ENCODE results near the gene C2CD4D. TPM values are rescaled to one million over a fixed set of nuclear protein-coding genes. Genes with fewer than 3 reads are reported as not detected.

C2CD4D gene
- total RNA-seq, 1 experiment from 2014 or later, result 0.79 TPM

DNA sequence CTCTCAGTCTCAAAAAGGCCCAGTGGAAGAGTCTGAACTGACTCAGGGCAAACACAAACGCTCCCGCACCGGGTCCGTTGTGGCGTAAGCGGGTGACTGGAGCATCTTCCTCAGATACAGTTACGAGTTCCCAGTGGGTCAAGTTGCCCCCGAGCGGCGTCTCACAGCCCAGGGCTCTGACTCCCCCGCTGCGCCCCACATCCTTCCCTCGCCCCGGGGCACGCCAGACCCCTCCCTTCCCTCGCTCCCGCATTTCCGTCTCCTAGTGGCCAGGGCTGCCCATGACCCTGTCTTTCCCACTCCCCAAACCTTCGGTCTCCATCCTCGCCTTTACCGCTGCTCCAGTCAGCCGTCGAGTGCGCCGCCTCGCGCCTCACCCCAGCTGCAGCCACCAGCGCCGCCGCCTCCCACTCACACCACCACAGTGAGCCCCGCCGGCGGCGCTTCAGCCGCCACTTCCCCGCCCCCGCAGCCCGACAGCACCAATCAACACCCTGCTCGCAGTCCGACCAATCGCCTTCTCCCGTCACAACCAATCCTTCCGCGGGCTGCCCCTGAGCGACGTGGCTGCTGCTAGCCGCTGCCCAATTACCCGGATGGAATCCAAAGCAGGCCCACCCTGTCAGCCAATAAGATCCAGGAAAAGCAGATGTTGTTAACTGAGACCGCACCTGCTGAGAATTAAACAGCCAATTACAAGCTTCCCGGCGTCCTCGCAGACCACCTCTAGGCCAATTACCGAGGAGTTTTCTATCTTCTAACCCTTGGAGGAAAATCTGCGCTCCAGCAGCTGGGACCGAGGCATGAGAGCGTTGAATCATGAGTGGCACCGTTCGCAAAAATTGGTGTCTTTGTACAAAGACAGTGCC is 49.3 kb downstream of the C2CD4D start, which contains the start of gene TDRKH:
TDRKH (minus strand) TSS at position 430 of the 869 bp plus-strand sequence. CDS start 7,478 bp downstream, outside the sequence.
- no CpG with 5 or more reads among the region's 58 CpGs for whole genome bisulfite sequencing (ENCODE audit: extremely low coverage, insufficient read length, low lambda C conversion rate)
- no peak within 1 kb of the TSS for H2BK15ac ChIP-seq (ENCODE audit: low read depth, low read length)
- H3K4ac ChIP-seq (ENCODE audit: low read depth, low read length), result no peak within 1 kb of the TSS
- 0 out of 2 replicates have a peak within 1 kb of the TSS, but pooled peaks have one; percentile 63 for H3K14ac ChIP-seq (ENCODE audit: insufficient read depth, low read length)
- H3K23me2 ChIP-seq (ENCODE audit: insufficient read length, low read depth, low read length, poor library complexity, severe bottlenecking), result peaks cover 3% of the 10 kb centered on the region
- H3K36me3 Mint-ChIP-seq (ENCODE audit: insufficient read depth in 1 of 3, low read depth in 3 of 3), result peaks cover 0 to 4% (median 0%) of the 10 kb centered on the region in 3 experiments; a peak in 2 of 7 replicates
- peak within 1 kb of the TSS; percentile 90 to 93 for H3K4me3 Mint-ChIP-seq
- H3T11ph ChIP-seq (ENCODE audit: low read length), result no peak within 1 kb of the TSS
- no peak within 1 kb of the TSS for H2BK20ac ChIP-seq (ENCODE audit: low read depth, low read length, poor library complexity, severe bottlenecking)
- H4K8ac ChIP-seq (replicated peaks; ENCODE audit: insufficient read length, low read depth, low read length), result no peak within 1 kb of the TSS
- TF ChIP-seq, protein P1, sequence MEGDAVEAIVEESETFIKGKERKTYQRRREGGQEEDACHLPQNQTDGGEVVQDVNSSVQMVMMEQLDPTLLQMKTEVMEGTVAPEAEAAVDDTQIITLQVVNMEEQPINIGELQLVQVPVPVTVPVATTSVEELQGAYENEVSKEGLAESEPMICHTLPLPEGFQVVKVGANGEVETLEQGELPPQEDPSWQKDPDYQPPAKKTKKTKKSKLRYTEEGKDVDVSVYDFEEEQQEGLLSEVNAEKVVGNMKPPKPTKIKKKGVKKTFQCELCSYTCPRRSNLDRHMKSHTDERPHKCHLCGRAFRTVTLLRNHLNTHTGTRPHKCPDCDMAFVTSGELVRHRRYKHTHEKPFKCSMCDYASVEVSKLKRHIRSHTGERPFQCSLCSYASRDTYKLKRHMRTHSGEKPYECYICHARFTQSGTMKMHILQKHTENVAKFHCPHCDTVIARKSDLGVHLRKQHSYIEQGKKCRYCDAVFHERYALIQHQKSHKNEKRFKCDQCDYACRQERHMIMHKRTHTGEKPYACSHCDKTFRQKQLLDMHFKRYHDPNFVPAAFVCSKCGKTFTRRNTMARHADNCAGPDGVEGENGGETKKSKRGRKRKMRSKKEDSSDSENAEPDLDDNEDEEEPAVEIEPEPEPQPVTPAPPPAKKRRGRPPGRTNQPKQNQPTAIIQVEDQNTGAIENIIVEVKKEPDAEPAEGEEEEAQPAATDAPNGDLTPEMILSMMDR (conservative IDR thresholded peaks at IDR 0.05), result peak; percentile 54; the same call in 2 of the 3 replicates
- no peak within 1 kb of the TSS for H4K91ac ChIP-seq (ENCODE audit: insufficient read length, low read depth, low read length)
- no peaks in the 10 kb centered on the region for H3K79me1 ChIP-seq (ENCODE audit: insufficient read depth, low read depth, low read length, poor library complexity, severe bottlenecking)
- H2BK5ac ChIP-seq (ENCODE audit: insufficient read length, low read length), result no peak within 1 kb of the TSS
- no peaks in the 10 kb centered on the region; a peak in 2 of 5 replicates for H3K9me3 Mint-ChIP-seq
- no peaks in the 10 kb centered on the region for H3K79me2 ChIP-seq (ENCODE audit: insufficient read depth, low read length)
- H3K56ac ChIP-seq (ENCODE audit: insufficient read length, low read depth, low read length), result no peak within 1 kb of the TSS
- no peaks in the 10 kb centered on the region; the same call in 1 of the 2 replicates for H3K4me1 ChIP-seq (ENCODE audit: insufficient read depth, low read length)
- no peak within 1 kb of the TSS for H2BK12ac ChIP-seq (ENCODE audit: insufficient read length, low read depth, low read length)
- no peak within 1 kb of the TSS for H4K5ac ChIP-seq (ENCODE audit: insufficient read length, low read depth, low read length)
- peaks cover 14 to 18% of the 10 kb centered on the region in 2 experiments for H3K4me1 Mint-ChIP-seq
- H3K27ac ChIP-seq (ENCODE audit: insufficient read length, low read depth, low read length), result no peak within 1 kb of the TSS
- no peak within 1 kb of the TSS for H3K23ac ChIP-seq (ENCODE audit: insufficient read length, low read depth, low read length)
- peak within 1 kb of the TSS; percentile 94 for H3K4me2 ChIP-seq (ENCODE audit: insufficient read depth, insufficient read length, low read length)
- no peaks in the 10 kb centered on the region for H3K27me3 Mint-ChIP-seq (ENCODE audit: low read depth)
- H2BK120ac ChIP-seq (ENCODE audit: low read depth, low read length, poor library complexity, severe bottlenecking), result no peak within 1 kb of the TSS
- no peaks in the 10 kb centered on the region for H3K27me3 ChIP-seq (ENCODE audit: insufficient read depth, low read length)
- H4K20me1 ChIP-seq (ENCODE audit: control insufficient read depth, insufficient read depth, insufficient read length), result no peaks in the 10 kb centered on the region
- H3K27ac Mint-ChIP-seq, result peak within 1 kb of the TSS; percentile 80 to 85 (median 83); a peak in 6 of 7 replicates
- no peaks in the 10 kb centered on the region for H3K9me3 ChIP-seq (ENCODE audit: control insufficient read depth, low read depth, low read length)
- H2AK5ac ChIP-seq (ENCODE audit: insufficient read length, low read length), result no peak within 1 kb of the TSS
- H3K18ac ChIP-seq (ENCODE audit: insufficient read length, low read depth, low read length), result no peak within 1 kb of the TSS
- H3K9ac ChIP-seq (ENCODE audit: extremely low read depth, insufficient read length, low read length), result peak within 1 kb of the TSS; percentile 70
- H2AFZ ChIP-seq (ENCODE audit: low read length), result no peak within 1 kb of the TSS
- peak; percentile 100 for DNase-seq

Other genes with a start within 250 kb of the C2CD4D start
- gene SNX27, start 227.8 kb downstream of the C2CD4D start, total RNA-seq (2021), result 48.9 and 53.3 TPM in 2 replicates
- gene CELF3, start 123.0 kb downstream of the C2CD4D start, total RNA-seq (2021), result 0.90 and 1.0 TPM in 2 replicates
- gene RIIAD1, start 118.3 kb downstream of the C2CD4D start, total RNA-seq (2021), result 1.4 TPM in 1 of 2 replicates, not detected in the other
- gene MRPL9, start 76.3 kb downstream of the C2CD4D start, total RNA-seq (2021), result 100 and 102 TPM in 2 replicates
- 24.0 and 24.1 TPM in 2 replicates for gene TDRKH, start 49.3 kb downstream of the C2CD4D start, total RNA-seq (2021)
- not detected in 2 replicates for gene LINGO4, start 34.4 kb downstream of the C2CD4D start, total RNA-seq (2021)
- gene RORC, start 8.0 kb downstream of the C2CD4D start, total RNA-seq (2021), result 0.46 and 0.52 TPM in 2 replicates
- gene THEM5, start 13.9 kb upstream of the C2CD4D start, total RNA-seq (2021), result not detected in 2 replicates
- gene THEM4, start 69.7 kb upstream of the C2CD4D start, total RNA-seq (2021), result 8.8 and 10.5 TPM in 2 replicates
- gene S100A10, start 154.0 kb upstream of the C2CD4D start, total RNA-seq (2021), result 160 and 162 TPM in 2 replicates
- 302 and 303 TPM in 2 replicates for gene S100A11, start 197.2 kb upstream of the C2CD4D start, total RNA-seq (2021)
- not detected in 2 replicates for gene TCHHL1, start 249.2 kb upstream of the C2CD4D start, total RNA-seq (2021)

Measured in H9 (cell line).